Upper lobe of left lung (tissue), 4 donors: ENCODE measurements around the gene WT1.

Experiments used
- POLR2A ChIP-seq, 4 donors: fragments of 450-650 bp; IDR thresholded peaks; one replicate each; pipeline ENCODE4 v1.5.1; 2016 to 2017; ENCODE audit warnings: antibody characterized with exemption in 4 of 4, mild to moderate bottlenecking in 2 of 4
- POLR2AphosphoS5 ChIP-seq, 2 donors: sonication (generic); formaldehyde crosslinking; IDR thresholded peaks; one replicate each; pipeline ENCODE4 v1.5.1; 2017; ENCODE audit warnings: antibody characterized with exemption in 2 of 2
- TF ChIP-seq, protein P1 (sequence below), 6 experiments: fragments of 450-650 bp in 4 of 6; fragments of 200-600 bp in 2 of 6; sonication (generic) in 2 of 6; IDR thresholded peaks; one replicate each; pipeline ENCODE4 v1.5.1; 2016 to 2019; ENCODE audit warnings: antibody characterized with exemption in 6 of 6

GRCh38 chr11:32439501-32440210 lies 4.3 kb upstream of the WT1 start:
- TF ChIP-seq, protein P1, sequence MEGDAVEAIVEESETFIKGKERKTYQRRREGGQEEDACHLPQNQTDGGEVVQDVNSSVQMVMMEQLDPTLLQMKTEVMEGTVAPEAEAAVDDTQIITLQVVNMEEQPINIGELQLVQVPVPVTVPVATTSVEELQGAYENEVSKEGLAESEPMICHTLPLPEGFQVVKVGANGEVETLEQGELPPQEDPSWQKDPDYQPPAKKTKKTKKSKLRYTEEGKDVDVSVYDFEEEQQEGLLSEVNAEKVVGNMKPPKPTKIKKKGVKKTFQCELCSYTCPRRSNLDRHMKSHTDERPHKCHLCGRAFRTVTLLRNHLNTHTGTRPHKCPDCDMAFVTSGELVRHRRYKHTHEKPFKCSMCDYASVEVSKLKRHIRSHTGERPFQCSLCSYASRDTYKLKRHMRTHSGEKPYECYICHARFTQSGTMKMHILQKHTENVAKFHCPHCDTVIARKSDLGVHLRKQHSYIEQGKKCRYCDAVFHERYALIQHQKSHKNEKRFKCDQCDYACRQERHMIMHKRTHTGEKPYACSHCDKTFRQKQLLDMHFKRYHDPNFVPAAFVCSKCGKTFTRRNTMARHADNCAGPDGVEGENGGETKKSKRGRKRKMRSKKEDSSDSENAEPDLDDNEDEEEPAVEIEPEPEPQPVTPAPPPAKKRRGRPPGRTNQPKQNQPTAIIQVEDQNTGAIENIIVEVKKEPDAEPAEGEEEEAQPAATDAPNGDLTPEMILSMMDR (IDR thresholded peaks at IDR 0.05) = no peak
- no peak for TF ChIP-seq POLR2A (IDR thresholded peaks at IDR 0.05)
- no peak for TF ChIP-seq POLR2AphosphoS5 (IDR thresholded peaks at IDR 0.05)
